GM21717 (cell line): ENCODE data around the gene FSD1L.

Experiments
- ATAC-seq: cut with Tn5 transposase; IDR thresholded peaks from one replicate; pipeline ENCODE4 v1.9.1; 2021; ENCODE audit warnings: mild to moderate bottlenecking, moderate library complexity; ENCODE audit not compliant: unreplicated experiment

Gene FSD1L

GRCh38 chr9:105447814-105448812 lies at the start of gene FSD1L:
Gene FSD1L (plus strand): TSS chr9:105448034. CDS start chr9:105448221, 187 bp downstream.
- peak; percentile 96 for ATAC-seq

- no peak for ATAC-seq
Observed at GRCh38 chr9:105399117-105399516, 48.7 kb upstream of the FSD1L start.

- ATAC-seq, result no peak
Observed at GRCh38 chr9:105401651-105402050, 46.2 kb upstream of the FSD1L start.

- no peak for ATAC-seq
Observed at GRCh38 chr9:105403552-105404248, 44.1 kb upstream of the FSD1L start.

- peak; percentile 94 for ATAC-seq
Observed at GRCh38 chr9:105405514-105406131, 42.2 kb upstream of the FSD1L start.

- no peak for ATAC-seq
Observed at GRCh38 chr9:105406369-105406768, 41.5 kb upstream of the FSD1L start.

- ATAC-seq, result no peak
Observed at GRCh38 chr9:105413525-105413924, 34.3 kb upstream of the FSD1L start.

- ATAC-seq, result peak; percentile 84
Observed at GRCh38 chr9:105414947-105415661, 32.7 kb upstream of the FSD1L start.

GRCh38 chr9:105415662-105415980 lies 32.2 kb upstream of the FSD1L start:
- ATAC-seq, result no peak

- peak; percentile 60 for ATAC-seq
Observed at GRCh38 chr9:105416840-105417239, 31.0 kb upstream of the FSD1L start.

- ATAC-seq, result no peak
Observed at GRCh38 chr9:105418588-105419500, 29.0 kb upstream of the FSD1L start.

- no peak for ATAC-seq
Observed at GRCh38 chr9:105419816-105420597, 27.8 kb upstream of the FSD1L start.

GRCh38 chr9:105421154-105421553 lies 26.7 kb upstream of the FSD1L start:
- ATAC-seq, result no peak

GRCh38 chr9:105421864-105422263 lies 26.0 kb upstream of the FSD1L start:
- no peak for ATAC-seq

- no peak for ATAC-seq
Observed at GRCh38 chr9:105425816-105426433, 21.9 kb upstream of the FSD1L start.

GRCh38 chr9:105426657-105427056 lies 21.2 kb upstream of the FSD1L start:
- no peak for ATAC-seq

GRCh38 chr9:105431424-105432246 lies 16.2 kb upstream of the FSD1L start:
- ATAC-seq, result no peak
